OCI-LY3 (cell line): Measurements from ENCODE around the gene UAP1L1.

Experiments used
- H2AFZ ChIP-seq: fragments of 200-600, 300-600 bp; shearing (Covaris generic); 2 replicates; pipeline ENCODE4 v1.6.0; 2014; ENCODE audit warnings: antibody characterized with exemption, low read depth, low read length
- H3K27ac ChIP-seq: fragments of 200-600, 300-600 bp; sonication (generic); 2 replicates; pipeline ENCODE4 v1.5.1; 2014; ENCODE audit warnings: mild to moderate bottlenecking, low read length, moderate library complexity, mixed read lengths
- H3K27me3 ChIP-seq: fragments of 200-600, 300-600 bp; sonication (generic); 2 replicates; pipeline ENCODE4 v1.6.1; 2014; ENCODE audit warnings: low read depth, low read length, mixed read lengths
- H3K36me3 ChIP-seq: fragments of 200-600, 300-600 bp; sonication (generic); replicated peaks from 2 replicates; pipeline ENCODE3; 2014; ENCODE audit warnings: low read depth, low read length, mixed read lengths
- H3K4me1 ChIP-seq: fragments of 300-600, 200-600 bp; sonication (generic); 2 replicates; pipeline ENCODE4 v1.6.1; 2014; ENCODE audit warnings: low read length, mixed read lengths
- H3K4me2 ChIP-seq: fragments of 200-600, 300-600 bp; sonication (generic); 2 replicates; pipeline ENCODE4 v1.6.1; 2014; ENCODE audit warnings: low read length, mixed read lengths
- H3K4me3 ChIP-seq: fragments of 300-600, 200-600 bp; sonication (generic); 2 replicates; pipeline ENCODE4 v1.5.1; 2014; ENCODE audit warnings: antibody characterized with exemption, mild to moderate bottlenecking, low read length, moderate library complexity
- H3K79me2 ChIP-seq: fragments of 300-600, 200-600 bp; shearing (Covaris generic); 2 replicates; pipeline ENCODE4 v1.6.1; 2014; ENCODE audit warnings: mild to moderate bottlenecking, low read length, mixed read lengths
- H3K9ac ChIP-seq: fragments of 300-600, 200-600 bp; shearing (Covaris generic); 2 replicates; pipeline ENCODE4 v1.6.0; 2014; ENCODE audit warnings: mild to moderate bottlenecking, low read length, moderate library complexity
- H3K9me3 ChIP-seq: fragments of 200-600, 300-600 bp; shearing (Covaris generic); 2 replicates; pipeline ENCODE4 v1.6.1; 2014; ENCODE audit warnings: low read length, mixed read lengths; ENCODE audit not compliant: insufficient read depth
- H4K20me1 ChIP-seq: fragments of 200-600, 300-600 bp; sonication (generic); 2 replicates; pipeline ENCODE4 v1.6.1; 2016; ENCODE audit warnings: low read length, mixed read lengths; ENCODE audit not compliant: insufficient read depth
- EZH2phosphoT487 ChIP-seq: fragments of 200-600 bp; shearing (Covaris generic); IDR thresholded peaks from 2 replicates; pipeline ENCODE4 v1.6.1; 2018; ENCODE audit warnings: antibody characterized with exemption, mixed run types, low read depth
- TF ChIP-seq, protein P1 (sequence below): fragments of 200-600, 300-600 bp; sonication (generic); IDR thresholded peaks from 2 replicates; pipeline ENCODE4 v1.5.1; 2014; ENCODE audit warnings: antibody characterized with exemption, low read length, low read depth

Gene UAP1L1

DNA sequence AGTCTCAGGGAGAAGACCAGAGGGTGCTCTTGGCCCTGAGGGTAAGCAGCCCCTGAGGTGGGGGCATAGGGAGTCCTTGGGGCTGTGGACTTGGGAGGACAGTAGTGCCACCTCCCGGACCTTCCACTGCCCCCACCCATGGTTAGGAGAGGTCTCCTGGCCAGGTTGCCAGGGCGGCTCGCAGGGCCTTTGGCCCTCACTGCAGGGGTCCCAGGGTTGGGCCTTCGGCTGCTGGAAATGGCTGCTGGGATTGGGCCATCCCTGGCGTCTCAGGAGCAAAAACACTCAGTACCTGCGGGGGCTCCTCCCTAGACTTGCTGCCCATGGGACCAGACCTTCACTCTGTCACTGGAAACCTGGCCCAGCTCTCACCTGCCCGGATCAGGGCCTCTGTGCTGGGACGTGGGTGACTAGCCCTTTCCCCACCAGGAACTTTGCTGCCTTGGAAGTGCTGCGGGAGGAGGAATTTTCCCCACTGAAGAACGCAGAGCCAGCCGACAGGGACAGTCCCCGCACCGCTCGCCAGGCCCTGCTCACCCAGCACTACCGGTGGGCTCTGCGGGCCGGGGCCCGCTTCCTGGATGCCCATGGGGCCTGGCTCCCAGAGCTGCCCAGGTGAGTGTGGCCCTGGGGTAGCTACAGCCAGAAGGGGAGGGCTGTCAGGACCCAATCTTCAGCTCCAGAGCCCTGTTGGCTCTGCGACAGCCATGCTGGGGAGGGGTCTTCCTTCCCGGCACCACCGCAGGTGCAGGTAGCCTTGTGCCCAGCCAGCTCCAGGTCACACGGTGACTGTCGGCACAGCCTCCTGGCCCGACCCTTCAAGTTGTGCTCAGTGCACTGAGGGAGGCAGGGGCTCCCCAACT is 3.2 kb downstream of the UAP1L1 start:
- Histone ChIP-seq H3K27ac (no peak overlapping the region), H3K79me2 (peaks cover 12% of the 10 kb centered on the region), H4K20me1 (peaks cover 30% of the 10 kb centered on the region), H3K9ac (no peak overlapping the region), H3K27me3 (no peaks in the 10 kb centered on the region), H3K36me3 (peaks cover 44% of the 10 kb centered on the region), H2AFZ (no peak overlapping the region), H3K4me3 (no peak overlapping the region), H3K4me2 (no peak overlapping the region), H3K9me3 (no peaks in the 10 kb centered on the region), H3K4me1 (peaks cover 37% of the 10 kb centered on the region)
- TF ChIP-seq EZH2phosphoT487, result no peak
- TF ChIP-seq, protein P1, sequence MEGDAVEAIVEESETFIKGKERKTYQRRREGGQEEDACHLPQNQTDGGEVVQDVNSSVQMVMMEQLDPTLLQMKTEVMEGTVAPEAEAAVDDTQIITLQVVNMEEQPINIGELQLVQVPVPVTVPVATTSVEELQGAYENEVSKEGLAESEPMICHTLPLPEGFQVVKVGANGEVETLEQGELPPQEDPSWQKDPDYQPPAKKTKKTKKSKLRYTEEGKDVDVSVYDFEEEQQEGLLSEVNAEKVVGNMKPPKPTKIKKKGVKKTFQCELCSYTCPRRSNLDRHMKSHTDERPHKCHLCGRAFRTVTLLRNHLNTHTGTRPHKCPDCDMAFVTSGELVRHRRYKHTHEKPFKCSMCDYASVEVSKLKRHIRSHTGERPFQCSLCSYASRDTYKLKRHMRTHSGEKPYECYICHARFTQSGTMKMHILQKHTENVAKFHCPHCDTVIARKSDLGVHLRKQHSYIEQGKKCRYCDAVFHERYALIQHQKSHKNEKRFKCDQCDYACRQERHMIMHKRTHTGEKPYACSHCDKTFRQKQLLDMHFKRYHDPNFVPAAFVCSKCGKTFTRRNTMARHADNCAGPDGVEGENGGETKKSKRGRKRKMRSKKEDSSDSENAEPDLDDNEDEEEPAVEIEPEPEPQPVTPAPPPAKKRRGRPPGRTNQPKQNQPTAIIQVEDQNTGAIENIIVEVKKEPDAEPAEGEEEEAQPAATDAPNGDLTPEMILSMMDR, result no peak

DNA sequence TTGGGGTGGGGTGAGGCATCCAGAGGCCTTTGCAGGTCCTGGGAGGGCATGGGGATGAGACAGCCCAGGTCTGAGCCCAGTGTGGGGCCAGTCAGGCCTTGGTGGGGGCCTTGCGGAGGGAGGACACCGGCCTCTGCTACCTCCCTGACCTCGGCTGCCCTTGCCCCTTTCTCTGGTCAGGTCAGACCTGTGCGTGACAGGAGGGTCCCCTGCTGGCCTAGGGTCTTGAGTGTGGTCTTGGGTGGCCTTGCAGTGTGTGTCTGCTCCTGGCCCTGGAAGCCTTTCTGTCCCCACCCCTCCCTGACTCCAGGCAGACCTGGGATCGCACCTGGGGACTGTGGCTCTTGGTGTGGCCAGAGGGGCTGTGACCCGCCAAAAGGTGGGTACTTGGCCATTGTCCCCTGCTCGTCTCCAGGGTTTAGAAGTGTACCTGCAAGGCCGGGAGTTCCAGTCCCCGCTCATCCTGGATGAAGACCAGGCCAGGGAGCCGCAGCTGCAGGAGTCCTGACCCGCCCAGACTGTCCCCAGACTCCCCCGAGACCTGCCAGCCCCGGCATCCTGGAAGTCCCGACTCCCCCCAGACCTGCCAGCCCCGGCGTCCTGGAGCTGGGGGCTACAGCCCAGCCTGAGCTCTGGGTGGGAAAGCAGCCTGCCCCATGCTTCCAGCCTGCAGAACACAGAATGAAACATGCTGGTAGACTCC is 5.1 kb downstream of the UAP1L1 start:
- Histone ChIP-seq H3K9me3 (no peaks in the 10 kb centered on the region), H3K27ac (peak overlapping the region; percentile 82; the same call in 1 of the 2 replicates), H3K79me2 (peaks cover 20% of the 10 kb centered on the region), H3K4me2 (no peak overlapping the region), H3K9ac (no peak overlapping the region), H3K4me1 (peaks cover 37% of the 10 kb centered on the region), H4K20me1 (peaks cover 30% of the 10 kb centered on the region), H3K27me3 (no peaks in the 10 kb centered on the region), H3K36me3 (peaks cover 44% of the 10 kb centered on the region), H2AFZ (no peak overlapping the region), H3K4me3 (no peak overlapping the region)
- TF ChIP-seq, protein P1, result no peak
- no peak for TF ChIP-seq EZH2phosphoT487

DNA sequence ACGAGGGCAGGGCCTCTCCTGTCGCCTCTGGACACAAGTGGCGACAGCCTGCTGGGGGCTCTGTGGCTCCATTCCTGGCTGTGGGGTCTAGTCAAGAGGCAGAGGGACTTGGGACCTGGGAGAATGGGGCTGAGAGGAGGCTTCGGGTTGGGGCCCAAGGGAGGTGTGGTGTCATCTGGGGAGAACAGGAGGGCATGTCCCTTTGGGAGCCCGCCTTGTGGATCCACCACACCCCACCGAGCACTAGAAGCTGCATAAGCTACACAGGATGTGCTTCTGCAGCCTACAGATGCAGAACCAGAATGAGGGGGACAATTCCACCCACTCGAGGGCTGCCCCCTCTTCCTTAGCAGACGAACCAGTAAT is 5.6 kb downstream of the UAP1L1 start:
- Histone ChIP-seq H3K36me3 (peaks cover 44% of the 10 kb centered on the region), H3K9ac (no peak overlapping the region), H3K4me2 (peak overlapping the region; percentile 57), H3K79me2 (peaks cover 23% of the 10 kb centered on the region), H3K4me3 (no peak overlapping the region), H3K9me3 (no peaks in the 10 kb centered on the region), H3K27ac (peak overlapping the region; percentile 82), H3K4me1 (peaks cover 42% of the 10 kb centered on the region), H2AFZ (no peak overlapping the region), H3K27me3 (no peaks in the 10 kb centered on the region), H4K20me1 (peaks cover 30% of the 10 kb centered on the region)
- TF ChIP-seq, protein P1, result no peak
- no peak for TF ChIP-seq EZH2phosphoT487

DNA sequence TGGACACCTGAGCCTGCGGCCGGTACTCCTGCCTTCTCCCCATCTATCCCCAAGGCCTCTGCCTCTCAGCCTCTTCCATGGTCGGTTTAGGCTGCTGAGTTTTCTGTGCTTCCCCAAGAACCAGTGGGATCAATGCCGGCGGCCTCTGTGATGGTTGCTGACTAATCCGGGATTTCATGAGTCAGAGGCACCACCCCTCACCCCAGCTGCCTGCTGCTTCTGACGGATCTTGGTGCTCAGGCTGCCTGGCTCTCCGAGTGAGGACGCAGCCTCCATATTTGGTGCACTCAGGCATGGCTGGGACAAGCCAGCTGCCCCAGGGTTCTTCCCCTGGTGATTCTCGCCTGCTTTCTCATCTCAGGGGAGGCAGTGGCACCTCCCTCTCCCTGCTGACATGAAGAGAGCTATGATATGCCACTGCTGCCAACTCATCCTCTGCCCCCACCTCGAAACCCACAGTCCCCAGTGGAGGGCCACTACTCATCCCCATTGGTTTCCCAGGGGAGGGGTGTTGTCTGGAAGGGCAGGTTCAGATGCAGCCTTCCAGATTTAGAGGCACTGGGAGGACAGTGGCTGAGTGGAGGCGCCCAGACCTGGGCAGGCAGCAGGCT is 6.2 kb downstream of the UAP1L1 start:
- Histone ChIP-seq H3K4me2 (peak overlapping the region; percentile 57), H3K36me3 (peaks cover 41% of the 10 kb centered on the region), H3K4me3 (peak overlapping the region; percentile 14; the same call in 1 of the 2 replicates)

More for the DNA sequence above, 6.2 kb downstream of the UAP1L1 start:
- Histone ChIP-seq H2AFZ (no peak overlapping the region), H3K27ac (peak overlapping the region; percentile 82), H3K79me2 (peaks cover 18% of the 10 kb centered on the region), H3K9me3 (no peaks in the 10 kb centered on the region), H4K20me1 (peaks cover 26% of the 10 kb centered on the region), H3K4me1 (peaks cover 42% of the 10 kb centered on the region), H3K9ac (peak overlapping the region; percentile 29; the same call in 1 of the 2 replicates), H3K27me3 (no peaks in the 10 kb centered on the region)
- TF ChIP-seq, protein P1, result no peak
- no peak for TF ChIP-seq EZH2phosphoT487
